Measurements from ENCODE around the gene MBOAT2. TPM values are rescaled to one million over a fixed set of nuclear protein-coding genes. Genes with fewer than 3 reads are reported as not detected.
"Not testable (repeated sequence)": the region's sequence is repeated elsewhere in the genome, so short reads cannot be mapped to it uniquely, and the experiment has no call there.

Gene MBOAT2
- total RNA-seq, 1 experiment from 2014 or later = 40.9 TPM

GRCh38 chr2:8977758-8978157, 25.7 kb downstream of the MBOAT2 start:
- intact Hi-C loops (cut with micrococcal nuclease; ENCODE audit: unreplicated experiment) = no loop called here
- no TSS peak for BruUV-seq (replicated peaks)
- CTCF ChIA-PET = interaction anchor here (0.6 kb wide), 1 partner anchor 25 kb away, joined by 5 read pairs; no protein-coding TSS in a partner anchor
- no peaks in the 10 kb centered on the region for H3K36me3 Mint-ChIP-seq (ENCODE audit: insufficient read depth, unreplicated experiment)
- H3K27me3 Mint-ChIP-seq (ENCODE audit: unreplicated experiment) = no peaks in the 10 kb centered on the region
- H3K9me3 Mint-ChIP-seq (ENCODE audit: low read depth, unreplicated experiment) = no peaks in the 10 kb centered on the region
- no peak for DNase-seq
- TF ChIP-seq, protein P1, sequence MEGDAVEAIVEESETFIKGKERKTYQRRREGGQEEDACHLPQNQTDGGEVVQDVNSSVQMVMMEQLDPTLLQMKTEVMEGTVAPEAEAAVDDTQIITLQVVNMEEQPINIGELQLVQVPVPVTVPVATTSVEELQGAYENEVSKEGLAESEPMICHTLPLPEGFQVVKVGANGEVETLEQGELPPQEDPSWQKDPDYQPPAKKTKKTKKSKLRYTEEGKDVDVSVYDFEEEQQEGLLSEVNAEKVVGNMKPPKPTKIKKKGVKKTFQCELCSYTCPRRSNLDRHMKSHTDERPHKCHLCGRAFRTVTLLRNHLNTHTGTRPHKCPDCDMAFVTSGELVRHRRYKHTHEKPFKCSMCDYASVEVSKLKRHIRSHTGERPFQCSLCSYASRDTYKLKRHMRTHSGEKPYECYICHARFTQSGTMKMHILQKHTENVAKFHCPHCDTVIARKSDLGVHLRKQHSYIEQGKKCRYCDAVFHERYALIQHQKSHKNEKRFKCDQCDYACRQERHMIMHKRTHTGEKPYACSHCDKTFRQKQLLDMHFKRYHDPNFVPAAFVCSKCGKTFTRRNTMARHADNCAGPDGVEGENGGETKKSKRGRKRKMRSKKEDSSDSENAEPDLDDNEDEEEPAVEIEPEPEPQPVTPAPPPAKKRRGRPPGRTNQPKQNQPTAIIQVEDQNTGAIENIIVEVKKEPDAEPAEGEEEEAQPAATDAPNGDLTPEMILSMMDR (IDR thresholded peaks at IDR 0.05; ENCODE audit: unreplicated experiment) = no peak
- no peak overlapping the region for H3K27ac Mint-ChIP-seq (ENCODE audit: unreplicated experiment)
- no peak overlapping the region for H3K4me3 Mint-ChIP-seq (ENCODE audit: low read depth, unreplicated experiment)
- H3K4me1 Mint-ChIP-seq (ENCODE audit: low read depth, unreplicated experiment) = no peaks in the 10 kb centered on the region

- no peak overlapping the region for H3K4me3 Mint-ChIP-seq (ENCODE audit: low read depth, unreplicated experiment)
- no peak overlapping the region for H3K27ac Mint-ChIP-seq (ENCODE audit: unreplicated experiment)
- no peaks in the 10 kb centered on the region for H3K4me1 Mint-ChIP-seq (ENCODE audit: low read depth, unreplicated experiment)
- no peaks in the 10 kb centered on the region for H3K9me3 Mint-ChIP-seq (ENCODE audit: low read depth, unreplicated experiment)
- CTCF ChIA-PET = no interaction called here
- no peaks in the 10 kb centered on the region for H3K36me3 Mint-ChIP-seq (ENCODE audit: insufficient read depth, unreplicated experiment)
- TF ChIP-seq, protein P1 (IDR thresholded peaks at IDR 0.05; ENCODE audit: unreplicated experiment) = no peak
- no peak for DNase-seq
- H3K27me3 Mint-ChIP-seq (ENCODE audit: unreplicated experiment) = no peaks in the 10 kb centered on the region
- intact Hi-C loops (cut with micrococcal nuclease; ENCODE audit: unreplicated experiment) = no loop called here
- BruUV-seq (replicated peaks) = no TSS peak
Observed at GRCh38 chr2:8976442-8977259, 26.8 kb downstream of the MBOAT2 start.

- TF ChIP-seq, protein P1 (IDR thresholded peaks at IDR 0.05; ENCODE audit: unreplicated experiment) = no peak
- intact Hi-C loops (cut with micrococcal nuclease; ENCODE audit: unreplicated experiment) = no loop called here
- Mint-ChIP-seq H3K27me3 (ENCODE audit: unreplicated experiment) (no peaks in the 10 kb centered on the region), H3K36me3 (ENCODE audit: insufficient read depth, unreplicated experiment) (no peaks in the 10 kb centered on the region), H3K4me1 (ENCODE audit: low read depth, unreplicated experiment) (peaks cover 8% of the 10 kb centered on the region), H3K27ac (ENCODE audit: unreplicated experiment) (no peak overlapping the region), H3K4me3 (ENCODE audit: low read depth, unreplicated experiment) (no peak overlapping the region), H3K9me3 (ENCODE audit: low read depth, unreplicated experiment) (no peaks in the 10 kb centered on the region)
- no peak for DNase-seq
- no TSS peak for BruUV-seq (replicated peaks)
- CTCF ChIA-PET = no interaction called here
Observed at GRCh38 chr2:8974016-8974415, 29.5 kb downstream of the MBOAT2 start.

GRCh38 chr2:8973017-8973416, 30.5 kb downstream of the MBOAT2 start:
- BruUV-seq (replicated peaks); H3K27me3 Mint-ChIP-seq (ENCODE audit: unreplicated experiment); H3K9me3 Mint-ChIP-seq (ENCODE audit: low read depth, unreplicated experiment); intact Hi-C loops (cut with micrococcal nuclease; ENCODE audit: unreplicated experiment); DNase-seq; H3K4me3 Mint-ChIP-seq (ENCODE audit: low read depth, unreplicated experiment); H3K27ac Mint-ChIP-seq (ENCODE audit: unreplicated experiment); H3K36me3 Mint-ChIP-seq (ENCODE audit: insufficient read depth, unreplicated experiment); H3K4me1 Mint-ChIP-seq (ENCODE audit: low read depth, unreplicated experiment); CTCF ChIA-PET: not testable (repeated sequence)

- H3K27ac Mint-ChIP-seq (ENCODE audit: unreplicated experiment); H3K9me3 Mint-ChIP-seq (ENCODE audit: low read depth, unreplicated experiment); H3K4me1 Mint-ChIP-seq (ENCODE audit: low read depth, unreplicated experiment); H3K4me3 Mint-ChIP-seq (ENCODE audit: low read depth, unreplicated experiment); intact Hi-C loops (cut with micrococcal nuclease; ENCODE audit: unreplicated experiment); H3K36me3 Mint-ChIP-seq (ENCODE audit: insufficient read depth, unreplicated experiment); CTCF ChIA-PET; H3K27me3 Mint-ChIP-seq (ENCODE audit: unreplicated experiment); BruUV-seq (replicated peaks); DNase-seq: not testable (repeated sequence)
Observed at GRCh38 chr2:8972535-8972934, 30.9 kb downstream of the MBOAT2 start.

DNA sequence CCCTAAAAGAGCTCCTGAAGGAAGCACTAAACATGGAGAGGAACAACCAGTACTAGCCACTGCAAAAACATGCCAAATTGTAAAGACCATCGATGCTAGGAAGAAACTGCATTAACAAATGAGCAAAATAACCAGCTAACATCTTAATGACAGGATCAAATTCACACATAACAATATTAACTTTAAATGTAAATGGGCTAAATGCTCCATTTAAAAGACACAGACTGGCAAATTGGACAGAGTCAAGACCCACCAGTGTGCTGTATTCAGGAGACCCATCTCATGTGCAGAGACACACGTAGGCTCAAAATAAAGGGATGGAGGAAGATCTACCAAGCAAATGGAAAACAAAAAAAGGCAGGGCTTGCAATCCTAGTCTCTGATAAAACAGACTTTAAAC, 34.1 kb downstream of the MBOAT2 start:
- intact Hi-C loops (cut with micrococcal nuclease; ENCODE audit: unreplicated experiment); H3K27ac Mint-ChIP-seq (ENCODE audit: unreplicated experiment); BruUV-seq (replicated peaks); H3K36me3 Mint-ChIP-seq (ENCODE audit: insufficient read depth, unreplicated experiment); H3K4me1 Mint-ChIP-seq (ENCODE audit: low read depth, unreplicated experiment); DNase-seq; H3K27me3 Mint-ChIP-seq (ENCODE audit: unreplicated experiment); H3K9me3 Mint-ChIP-seq (ENCODE audit: low read depth, unreplicated experiment); CTCF ChIA-PET; H3K4me3 Mint-ChIP-seq (ENCODE audit: low read depth, unreplicated experiment): not testable (repeated sequence)
